H1 (cell line): Measurements from ENCODE around the gene MYO1D. TPM values are rescaled to one million over a fixed set of nuclear protein-coding genes. Genes with fewer than 3 reads are reported as not detected.

Experiments used
- CTCF ChIA-PET: fragments of 300-600 bp; sonication (Branson Sonifier 250); formaldehyde crosslinking; loops from one replicate; lab custom pipeline; 2021; ENCODE audit not compliant: partially characterized antibody; lab: Charles Lee
- POLR2A ChIA-PET: fragments of 300-600 bp; sonication (Branson Sonifier 250); formaldehyde crosslinking; loops from one replicate; lab custom pipeline; 2021; ENCODE audit warnings: inconsistent platforms; ENCODE audit not compliant: partially characterized antibody; lab: Charles Lee
- DNase-seq, 2 experiments: peaks; one replicate each; pipeline versions ENCODE4 v3.0.0 to v3.0.0-alpha.2; 2010 to 2022; ENCODE audit warnings: low spot score in 2 of 2, low read depth in 1 of 2, mixed read lengths in 1 of 2
- FAIRE-seq: peaks from 2 replicates; lab custom pipeline; 2011; peaks lifted over from hg19 to GRCh38; lab: Jason Lieb, UNC
- H2AFZ ChIP-seq: 2 replicates; pipeline ENCODE4 v1.8.1; 2012; ENCODE audit warnings: low read length, inconsistent platforms
- H2AK5ac ChIP-seq: 2 replicates; pipeline ENCODE4 v1.6.1; 2013; ENCODE audit warnings: low read depth, low read length
- H2BK120ac ChIP-seq: replicated peaks from 2 replicates; pipeline ENCODE3; 2013; ENCODE audit warnings: low read depth, low read length, inconsistent platforms
- H2BK12ac ChIP-seq: 2 replicates; pipeline ENCODE4 v1.6.1; 2013; ENCODE audit warnings: low read depth, low read length
- H2BK15ac ChIP-seq: 2 replicates; pipeline ENCODE4 v1.6.1; 2013; ENCODE audit warnings: low read length
- H2BK20ac ChIP-seq: 2 replicates; pipeline ENCODE4 v1.6.1; 2013; ENCODE audit warnings: low read length
- H2BK5ac ChIP-seq: 2 replicates; pipeline ENCODE4 v1.6.1; 2013; ENCODE audit warnings: low read depth, low read length
- H3K14ac ChIP-seq: 2 replicates; pipeline ENCODE4 v1.6.1; 2013; ENCODE audit warnings: inconsistent platforms; ENCODE audit not compliant: insufficient read length
- H3K18ac ChIP-seq: 2 replicates; pipeline ENCODE4 v1.6.1; 2013; ENCODE audit warnings: low read length; ENCODE audit errors: extremely low read depth
- H3K23ac ChIP-seq: 2 replicates; pipeline ENCODE4 v1.6.1; 2013; ENCODE audit warnings: inconsistent platforms; ENCODE audit not compliant: insufficient read length
- H3K23me2 ChIP-seq: 2 replicates; pipeline ENCODE4 v1.6.1; 2013; ENCODE audit warnings: low read depth, low read length
- H3K27ac ChIP-seq: 2 replicates; pipeline ENCODE4 v1.6.1; 2011; ENCODE audit warnings: low read depth, low read length, inconsistent platforms
- H3K27me3 ChIP-seq, 4 experiments: replicated peaks in 1 of 4; 1 replicate in 1 of 4; 2 replicates in 3 of 4; pipeline versions ENCODE4 v1.6.1 to v1.8.1; 2011 to 2013; ENCODE audit warnings: low read length in 3 of 4, mild to moderate bottlenecking in 3 of 4, inconsistent platforms in 2 of 4, mixed read lengths in 2 of 4, moderate library complexity in 1 of 4; ENCODE audit not compliant: control insufficient read depth in 3 of 4, insufficient read depth in 3 of 4; ENCODE audit errors: extremely low read depth in 1 of 4
- H3K36me3 ChIP-seq, 4 experiments: 2 replicates each; pipeline versions ENCODE4 v1.6.1 to v1.8.1; 2011 to 2013; ENCODE audit warnings: mild to moderate bottlenecking in 4 of 4, low read length in 3 of 4, moderate library complexity in 2 of 4, control low read depth in 1 of 4, inconsistent platforms in 1 of 4; ENCODE audit not compliant: insufficient read depth in 4 of 4, control insufficient read depth in 2 of 4
- H3K4ac ChIP-seq: replicated peaks from 2 replicates; pipeline ENCODE3; 2013; ENCODE audit warnings: low read length, low read depth, mixed read lengths, inconsistent platforms; ENCODE audit not compliant: insufficient read length
- H3K4me1 ChIP-seq, 4 experiments: replicated peaks in 1 of 4; 1 replicate in 1 of 4; 2 replicates in 3 of 4; pipeline versions ENCODE4 v1.6.1 to v1.8.1; 2011 to 2013; ENCODE audit warnings: low read length in 3 of 4, inconsistent platforms in 2 of 4, mixed read lengths in 1 of 4; ENCODE audit not compliant: insufficient read depth in 4 of 4, control insufficient read depth in 3 of 4
- H3K4me2 ChIP-seq, 2 experiments: 2 replicates each; pipeline versions ENCODE4 v1.6.1 to v1.8.1; 2011 to 2013; ENCODE audit warnings: low read depth in 2 of 2, low read length in 2 of 2, control low read depth in 1 of 2, inconsistent platforms in 1 of 2, mild to moderate bottlenecking in 1 of 2; ENCODE audit not compliant: insufficient read depth in 1 of 2
- H3K4me3 ChIP-seq, 4 experiments: fragments of 200-600, 300-600 bp in 1 of 4; sonication (generic), shearing (Covaris generic), sonication (Bioruptor Twin) in 1 of 4; 2 replicates each; pipeline versions ENCODE4 v1.5.1 to v1.8.1; 2011 to 2016; ENCODE audit warnings: low read length in 4 of 4, low read depth in 3 of 4, control low read depth in 2 of 4, inconsistent platforms in 2 of 4, mild to moderate bottlenecking in 2 of 4, mixed read lengths in 1 of 4, moderate library complexity in 1 of 4; ENCODE audit not compliant: insufficient read depth in 2 of 4; ENCODE audit errors: extremely low read depth in 1 of 4
- H3K56ac ChIP-seq: replicated peaks from 2 replicates; pipeline ENCODE3; 2013; ENCODE audit warnings: low read depth, mild to moderate bottlenecking, mixed read lengths, low read length, inconsistent platforms; ENCODE audit not compliant: insufficient read length
- H3K79me1 ChIP-seq: 2 replicates; pipeline ENCODE4 v1.6.1; 2013; ENCODE audit warnings: low read depth, low read length, control low read depth
- H3K79me2 ChIP-seq, 2 experiments: 2 replicates each; pipeline versions ENCODE4 v1.6.1 to v1.8.1; 2012 to 2013; ENCODE audit warnings: low read length in 2 of 2, mild to moderate bottlenecking in 2 of 2, inconsistent platforms in 1 of 2; ENCODE audit not compliant: insufficient read depth in 2 of 2, control insufficient read depth in 1 of 2
- H3K9ac ChIP-seq, 4 experiments: replicated peaks in 1 of 4; 1 replicate in 1 of 4; 2 replicates in 3 of 4; pipeline versions ENCODE4 v1.6.1 to v1.8.1; 2011 to 2013; ENCODE audit warnings: low read depth in 3 of 4, low read length in 3 of 4, control low read depth in 2 of 4, mild to moderate bottlenecking in 2 of 4, moderate library complexity in 2 of 4, inconsistent platforms in 1 of 4; ENCODE audit errors: extremely low read depth in 1 of 4
- H3K9me3 ChIP-seq, 2 experiments: 2 replicates each; pipeline versions ENCODE4 v1.6.1 to v1.8.1; 2012 to 2013; ENCODE audit warnings: mild to moderate bottlenecking in 2 of 2, moderate library complexity in 2 of 2, control low read depth in 1 of 2, inconsistent platforms in 1 of 2, low read depth in 1 of 2, low read length in 1 of 2, mixed read lengths in 1 of 2; ENCODE audit not compliant: insufficient read depth in 2 of 2
- H4K20me1 ChIP-seq, 2 experiments: replicated peaks in 1 of 2; 2 replicates each; pipeline versions ENCODE3 to v1.8.1; 2011 to 2013; ENCODE audit warnings: inconsistent platforms in 2 of 2, low read length in 2 of 2, mild to moderate bottlenecking in 1 of 2; ENCODE audit not compliant: insufficient read depth in 2 of 2, control insufficient read depth in 1 of 2
- H4K5ac ChIP-seq: 2 replicates; pipeline ENCODE4 v1.6.1; 2013; ENCODE audit warnings: low read length, low read depth, mixed read lengths, inconsistent platforms; ENCODE audit not compliant: insufficient read length
- H4K8ac ChIP-seq: 2 replicates; pipeline ENCODE4 v1.8.0; 2013; ENCODE audit warnings: mild to moderate bottlenecking, moderate library complexity, low read length, inconsistent platforms; ENCODE audit not compliant: insufficient read depth; ENCODE audit errors: extremely low read depth
- H4K91ac ChIP-seq: replicated peaks from 2 replicates; pipeline ENCODE3; 2013; ENCODE audit warnings: low read length, mixed read lengths, inconsistent platforms; ENCODE audit not compliant: insufficient read length
- E2F6 ChIP-seq: IDR thresholded peaks from 2 replicates; pipeline ENCODE4 v1.6.1; 2012; ENCODE audit warnings: inconsistent platforms
- MAX ChIP-seq: IDR thresholded peaks from 2 replicates; pipeline ENCODE4 v1.6.1; 2012; ENCODE audit warnings: inconsistent platforms
- TAF1 ChIP-seq: IDR thresholded peaks from 2 replicates; pipeline ENCODE4 v1.6.1; 2011; ENCODE audit warnings: mild to moderate bottlenecking, low read depth, low read length
- WGBS, 2 experiments: shearing (Covaris generic) in 1 of 2; methylation state at CpG; one replicate each; pipeline versions ENCODE4 v1.1.6 to v1.1.7; 2013 to 2015; ENCODE audit warnings: low lambda C conversion rate in 2 of 2, mixed read lengths in 2 of 2, inconsistent platforms in 1 of 2, low coverage in 1 of 2, missing lambda C conversion rate in 1 of 2; ENCODE audit not compliant: insufficient replicate concordance in 2 of 2, insufficient coverage in 1 of 2, insufficient read length in 1 of 2; ENCODE audit errors: extremely low coverage in 1 of 2, missing lambda C conversion rate in 1 of 2; 5-methylcytosine and 5-hydroxymethylcytosine counted together
- polyA plus RNA-seq, 7 experiments: library from polyadenylated mRNA; depleted of rRNA in 3 of 7; stranded (reverse) in 5 of 7; unstranded in 2 of 7; fragments of >200 nt in 5 of 7; fragments of 200-250 nt in 2 of 7; gene quantifications; 1 replicate in 5 of 7; 2 replicates in 1 of 7; 4 replicates in 1 of 7; pipeline versions ENCODE4 v1.2.1 to v1.2.3, GENCODE V29; 2011 to 2013; ENCODE audit warnings: missing spikeins in 2 of 7, mixed read lengths in 2 of 7
- total RNA-seq: library from RNA; stranded (reverse); fragmentation: NEBNext Ultra II Directional; extraction: Animal tissue kit (Norgen Biotek cat#: 25700); gene quantifications from 2 replicates; pipeline ENCODE4 v1.2.1, GENCODE V29; 2021

MYO1D gene
- total and polyA plus RNA-seq, 2 of the 8 experiments (the other 6 are each of a cell fraction or from before 2014, with no cell fraction given) = 6.5 to 25.4 TPM

GRCh38 chr17:32854207-32854606, 22.7 kb downstream of the MYO1D start:
- no peak overlapping the region for H2BK15ac ChIP-seq
- no peak overlapping the region for H2BK120ac ChIP-seq
- H3K14ac ChIP-seq = no peak overlapping the region
- H3K23me2 ChIP-seq = no peaks in the 10 kb centered on the region
- no peak overlapping the region for H4K5ac ChIP-seq
- no peak overlapping the region for H2BK12ac ChIP-seq
- H3K4ac ChIP-seq = no peak overlapping the region
- H4K8ac ChIP-seq = no peak overlapping the region
- 73% methylated on average over 1 of the region's 1 CpG; no CpG with 5 or more reads in 1 of the 2 experiments for WGBS, 2 experiments
- no peak overlapping the region for H3K18ac ChIP-seq
- FAIRE-seq (peak; percentile 48), DNase-seq (no peak)
- H3K79me2 ChIP-seq = peaks cover 0 to 2% of the 10 kb centered on the region in 2 experiments; a peak in 1 of 4 replicates
- H3K4me3 ChIP-seq = no peak overlapping the region
- CTCF ChIA-PET = interaction anchor here (0.5 to 2.6 kb wide), 6 partner anchors 11 to 1204 kb away, joined by 3 to 9 read pairs (median 3); no protein-coding TSS in a partner anchor
- H3K56ac ChIP-seq = no peak overlapping the region
- no peak overlapping the region for H3K27ac ChIP-seq
- H4K91ac ChIP-seq = no peak overlapping the region
- H2AFZ ChIP-seq = no peak overlapping the region
- no peak overlapping the region for H3K4me2 ChIP-seq
- POLR2A ChIA-PET = no interaction called here
- H2BK20ac ChIP-seq = no peak overlapping the region
- no peaks in the 10 kb centered on the region for H3K36me3 ChIP-seq
- no peaks in the 10 kb centered on the region for H3K9me3 ChIP-seq
- no peaks in the 10 kb centered on the region; the same call in 1 of the 2 replicates for H3K79me1 ChIP-seq
- no peak overlapping the region for H3K9ac ChIP-seq
- H3K27me3 ChIP-seq = no peaks in the 10 kb centered on the region
- H3K23ac ChIP-seq = no peak overlapping the region
- no peak overlapping the region for H2AK5ac ChIP-seq
- no peak overlapping the region for H2BK5ac ChIP-seq
- peaks cover 0 to 2% of the 10 kb centered on the region in 2 experiments for H4K20me1 ChIP-seq
- H3K4me1 ChIP-seq = peaks cover 0 to 3% (median 3%) of the 10 kb centered on the region in 4 experiments; a peak in 1 of 7 replicates
- TF ChIP-seq E2F6 (no peak), MAX (no peak), TAF1 (no peak)
